ENCODE measurements around the gene TMEM218. TPM values are rescaled to one million over a fixed set of nuclear protein-coding genes. Genes with fewer than 3 reads are reported as not detected.

Gene TMEM218
- total and polyA plus RNA-seq, 10 of the 15 experiments (the other 5 are each of a cell fraction or from before 2014, with no cell fraction given): 11.2 to 50.3 (median 28.8) TPM

DNA sequence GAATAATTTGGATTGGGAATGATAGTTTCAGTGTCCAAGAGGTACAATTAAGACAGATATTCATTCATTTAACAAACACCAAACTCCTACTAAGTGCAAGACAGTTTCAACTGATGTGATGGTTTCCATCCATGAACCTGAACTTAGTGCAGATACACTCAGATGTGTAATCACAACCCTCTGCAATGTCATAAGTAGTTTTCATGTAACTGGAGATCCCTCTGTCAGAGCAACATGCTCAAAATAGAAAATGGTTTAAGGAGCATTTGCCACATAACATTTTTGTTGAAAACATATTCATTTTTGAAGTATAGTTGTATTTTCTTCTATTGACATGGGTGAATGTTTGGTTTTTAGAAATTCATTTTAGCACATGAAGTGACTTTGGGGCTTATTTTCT is 36.6 kb upstream of the TMEM218 start:
- no TSS peak for BruUV-seq (replicated peaks)
- Histone ChIP-seq H3K36me3 (ENCODE audit: control insufficient read depth in 2 of 2, insufficient read depth in 2 of 2, low read length in 1 of 2) (no peaks in the 10 kb centered on the region), H3K79me2 (ENCODE audit: control insufficient read depth, insufficient read depth, low read length) (no peaks in the 10 kb centered on the region), H3K9ac (ENCODE audit: control insufficient read depth, insufficient read depth, low read length) (no peak overlapping the region), H3K27me3 (replicated peaks in 1 of 2; ENCODE audit: control insufficient read depth in 2 of 2, insufficient read depth in 2 of 2, low read length in 1 of 2) (peaks cover 2% of the 10 kb centered on the region in 2 experiments; a peak in 2 of 4 replicates), H3K4me1 (ENCODE audit: control insufficient read depth, insufficient read depth, low read length) (no peaks in the 10 kb centered on the region), H2AFZ (ENCODE audit: control insufficient read depth, low read depth, low read length) (no peak overlapping the region), H3K4me2 (ENCODE audit: control insufficient read depth, insufficient read depth) (no peak overlapping the region), H3K27ac (ENCODE audit: control insufficient read depth, insufficient read depth) (no peak overlapping the region), H4K20me1 (ENCODE audit: control insufficient read depth, insufficient read depth) (no peaks in the 10 kb centered on the region), H3K4me3 (no peak overlapping the region), H3K9me3 (replicated peaks; ENCODE audit: control insufficient read depth, insufficient read depth, low read length) (no peaks in the 10 kb centered on the region)
- TF ChIP-seq WRNIP1 (IDR thresholded peaks at IDR 0.05; ENCODE audit: borderline replicate concordance, low read depth, low read length): no peak
- TF ChIP-seq ZSCAN29 (IDR thresholded peaks at IDR 0.05): no peak
- no peak for TF ChIP-seq ZNF207 (IDR thresholded peaks at IDR 0.05; ENCODE audit: borderline replicate concordance)
- TF ChIP-seq, protein P1, sequence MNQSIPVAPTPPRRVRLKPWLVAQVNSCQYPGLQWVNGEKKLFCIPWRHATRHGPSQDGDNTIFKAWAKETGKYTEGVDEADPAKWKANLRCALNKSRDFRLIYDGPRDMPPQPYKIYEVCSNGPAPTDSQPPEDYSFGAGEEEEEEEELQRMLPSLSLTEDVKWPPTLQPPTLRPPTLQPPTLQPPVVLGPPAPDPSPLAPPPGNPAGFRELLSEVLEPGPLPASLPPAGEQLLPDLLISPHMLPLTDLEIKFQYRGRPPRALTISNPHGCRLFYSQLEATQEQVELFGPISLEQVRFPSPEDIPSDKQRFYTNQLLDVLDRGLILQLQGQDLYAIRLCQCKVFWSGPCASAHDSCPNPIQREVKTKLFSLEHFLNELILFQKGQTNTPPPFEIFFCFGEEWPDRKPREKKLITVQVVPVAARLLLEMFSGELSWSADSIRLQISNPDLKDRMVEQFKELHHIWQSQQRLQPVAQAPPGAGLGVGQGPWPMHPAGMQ (IDR thresholded peaks at IDR 0.05; ENCODE audit: borderline replicate concordance): no peak
- TF ChIP-seq TAF1 (IDR thresholded peaks at IDR 0.05; ENCODE audit: borderline replicate concordance, low read depth, low read length): no peak
- no peak for TF ChIP-seq HDAC6 (IDR thresholded peaks at IDR 0.05; ENCODE audit: unreplicated experiment)
- no peak for TF ChIP-seq ZZZ3 (IDR thresholded peaks at IDR 0.05; ENCODE audit: control insufficient read depth, insufficient read length, low read depth)
- TF ChIP-seq TCF3 (IDR thresholded peaks at IDR 0.05; ENCODE audit: borderline replicate concordance, insufficient read depth, low read depth, low read length): no peak
- no peak for TF ChIP-seq STAT1 (conservative IDR thresholded peaks at IDR 0.05)
- TF ChIP-seq, protein P2, sequence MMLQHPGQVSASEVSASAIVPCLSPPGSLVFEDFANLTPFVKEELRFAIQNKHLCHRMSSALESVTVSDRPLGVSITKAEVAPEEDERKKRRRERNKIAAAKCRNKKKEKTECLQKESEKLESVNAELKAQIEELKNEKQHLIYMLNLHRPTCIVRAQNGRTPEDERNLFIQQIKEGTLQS (IDR thresholded peaks at IDR 0.05; ENCODE audit: borderline replicate concordance, extremely low read depth, low read depth, low read length): no peak
- DNase-seq (ENCODE audit: low read depth, low spot score) (no peak), ATAC-seq (no peak), FAIRE-seq (no peak)
- ChIA-PET SMC1A (ENCODE audit: uncharacterized antibody, unreplicated experiment) (no interaction called here), CTCF (interaction anchor here (0.8 to 1.1 kb wide), 3 partner anchors 257 to 281 kb away, joined by 3 to 4 read pairs (median 3); no protein-coding TSS in a partner anchor), RAD21 (ENCODE audit: unreplicated experiment) (no interaction called here), POLR2A (no interaction called here)
- intact Hi-C loops (cut with micrococcal nuclease; ENCODE audit: unreplicated experiment) (loop anchor here (10.0 kb wide), 1 partner anchor 263 kb away; no protein-coding TSS in a partner anchor), in situ Hi-C loops (cut with MboI) (loop anchor here (10.0 kb wide), 1 partner anchor 193 kb away; the partner anchor contains the start of gene CCDC15)
